ENCODE measurements around the gene HOXA6. TPM values are rescaled to one million over a fixed set of nuclear protein-coding genes. Genes with fewer than 3 reads are reported as not detected.

Gene HOXA6
- total RNA-seq, 4 donors from 2014 or later, result 0.26 to 1.3 TPM; not detected in 2

GRCh38 chr7:27183682-27184336 lies 36.2 kb upstream of the HOXA6 start:
- H3K9me3 ChIP-seq, result no peaks in the 10 kb centered on the region
- H3K4me1 ChIP-seq, result peaks cover 31 to 65% (median 47%) of the 10 kb centered on the region in 3 donors
- peak overlapping the region; percentile 20 to 66 (median 33) for H3K4me3 ChIP-seq
- no peak for DNase-seq
- 6 to 12% methylated on average over 27 to 29 of the region's 30 CpGs for WGBS, 2 donors
- H3K27me3 ChIP-seq, result peaks cover 51 to 100% (median 87%) of the 10 kb centered on the region in 4 donors
- intact Hi-C loops (cut with DNase I), result no loop called here
- no peaks in the 10 kb centered on the region for H3K36me3 ChIP-seq
- TF ChIP-seq CTCF (IDR thresholded peaks at IDR 0.05), result no peak
- no peak for TF ChIP-seq POLR2A (IDR thresholded peaks at IDR 0.05)
- H3K27ac ChIP-seq, result no peak overlapping the region

- DNase-seq, result no peak
- Histone ChIP-seq H3K4me1 (peaks cover 27 to 57% (median 39%) of the 10 kb centered on the region in 3 donors), H3K27me3 (peaks cover 47 to 100% (median 83%) of the 10 kb centered on the region in 4 donors), H3K9me3 (no peaks in the 10 kb centered on the region), H3K27ac (no peak overlapping the region), H3K36me3 (no peaks in the 10 kb centered on the region), H3K4me3 (no peak overlapping the region)
- intact Hi-C loops (cut with DNase I), result no loop called here
- TF ChIP-seq CTCF (IDR thresholded peaks at IDR 0.05) (no peak), POLR2A (IDR thresholded peaks at IDR 0.05) (no peak)
- WGBS, 2 donors, result 30 to 33% methylated on average over 9 to 13 of the region's 39 CpGs
Measured at GRCh38 chr7:27182861-27183681, 35.5 kb upstream of the HOXA6 start.

- intact Hi-C loops (cut with DNase I), result no loop called here
- 43 to 57% methylated on average over 3 to 4 of the region's 4 CpGs for WGBS, 2 donors
- no peaks in the 10 kb centered on the region for H3K9me3 ChIP-seq
- DNase-seq, result no peak
- peaks cover 27 to 51% (median 33%) of the 10 kb centered on the region in 3 donors for H3K4me1 ChIP-seq
- H3K4me3 ChIP-seq, result no peak overlapping the region
- TF ChIP-seq POLR2A (IDR thresholded peaks at IDR 0.05), result no peak
- no peak for TF ChIP-seq CTCF (IDR thresholded peaks at IDR 0.05)
- no peak overlapping the region for H3K27ac ChIP-seq
- H3K27me3 ChIP-seq, result peaks cover 39 to 100% (median 76%) of the 10 kb centered on the region in 4 donors
- no peaks in the 10 kb centered on the region for H3K36me3 ChIP-seq
Measured at GRCh38 chr7:27182285-27182841, 34.8 kb upstream of the HOXA6 start.

GRCh38 chr7:27181795-27182275 lies 34.3 kb upstream of the HOXA6 start:
- Histone ChIP-seq H3K36me3 (no peaks in the 10 kb centered on the region), H3K27ac (no peak overlapping the region), H3K4me1 (peaks cover 27 to 51% (median 33%) of the 10 kb centered on the region in 3 donors), H3K9me3 (no peaks in the 10 kb centered on the region), H3K27me3 (peaks cover 37 to 100% (median 71%) of the 10 kb centered on the region in 4 donors), H3K4me3 (no peak overlapping the region)
- TF ChIP-seq CTCF (IDR thresholded peaks at IDR 0.05), result no peak
- WGBS, 2 donors, result 65 to 70% methylated on average over 3 of the region's 4 CpGs
- no peak for DNase-seq
- intact Hi-C loops (cut with DNase I), result no loop called here

Measured in esophagus squamous epithelium (tissue), 5 donors.